Measurements from ENCODE around the gene SPATA1. TPM values are rescaled to one million over a fixed set of nuclear protein-coding genes. Genes with fewer than 3 reads are reported as not detected.
A peak's percentile ranks its signal among the peaks of the same experiment; 100 is the strongest.
"Not testable (repeated sequence)": the region's sequence is repeated elsewhere in the genome, so short reads cannot be mapped to it uniquely, and the experiment has no call there.

SPATA1 gene
- total RNA-seq, 2 donors from 2014 or later, result 1.0 to 2.6 TPM

GRCh38 chr1:84581648-84582047, 75.5 kb downstream of the SPATA1 start:
- intact Hi-C loops (cut with DNase I), result no loop called here
- no peak for DNase-seq (ENCODE audit: low spot score)

- intact Hi-C loops (cut with DNase I), result no loop called here
- no peak for DNase-seq (ENCODE audit: low spot score)
Observed at GRCh38 chr1:84582802-84583587, 76.8 kb downstream of the SPATA1 start.

- intact Hi-C loops (cut with DNase I), result no loop called here
- no peak for DNase-seq (ENCODE audit: low spot score)
Observed at GRCh38 chr1:84583648-84584047, 77.5 kb downstream of the SPATA1 start.

GRCh38 chr1:84584126-84584525, 77.9 kb downstream of the SPATA1 start:
- intact Hi-C loops (cut with DNase I), result no loop called here
- no peak for DNase-seq (ENCODE audit: low spot score)

GRCh38 chr1:84585803-84586202, 79.6 kb downstream of the SPATA1 start:
- no peak for DNase-seq (ENCODE audit: low spot score)
- intact Hi-C loops (cut with DNase I), result no loop called here

- intact Hi-C loops (cut with DNase I), result no loop called here
- no peak for DNase-seq (ENCODE audit: low spot score)
Observed at GRCh38 chr1:84587099-84587498, 80.9 kb downstream of the SPATA1 start.

- DNase-seq (ENCODE audit: low spot score); intact Hi-C loops (cut with DNase I): not testable (repeated sequence)
Observed at GRCh38 chr1:84594959-84595358, 88.8 kb downstream of the SPATA1 start.

- DNase-seq (ENCODE audit: low spot score), result no peak
- intact Hi-C loops (cut with DNase I), result no loop called here
Observed at GRCh38 chr1:84597011-84597410, 90.8 kb downstream of the SPATA1 start.

GRCh38 chr1:84598418-84598817, 92.2 kb downstream of the SPATA1 start:
- no peak for DNase-seq (ENCODE audit: low spot score)
- intact Hi-C loops (cut with DNase I), result no loop called here

GRCh38 chr1:84598846-84599741, 92.9 kb downstream of the SPATA1 start:
- intact Hi-C loops (cut with DNase I), result no loop called here
- no peak for DNase-seq (ENCODE audit: low spot score)

- DNase-seq (ENCODE audit: low spot score), result no peak
- intact Hi-C loops (cut with DNase I), result loop anchor here in 1 of 2 donors (10.0 kb wide), 1 partner anchor 146 kb away; no protein-coding TSS in a partner anchor
Observed at GRCh38 chr1:84600796-84601195, 94.6 kb downstream of the SPATA1 start.

- intact Hi-C loops (cut with DNase I), result loop anchor here in 1 of 2 donors (10.0 kb wide), 1 partner anchor 148 kb away; no protein-coding TSS in a partner anchor
- DNase-seq (ENCODE audit: low spot score), result no peak
Observed at GRCh38 chr1:84603223-84603622, 97.0 kb downstream of the SPATA1 start.

GRCh38 chr1:84603941-84604830, 98.0 kb downstream of the SPATA1 start:
- peak; percentile 81 for DNase-seq (ENCODE audit: low spot score)
- intact Hi-C loops (cut with DNase I), result loop anchor here in 1 of 2 donors (10.0 kb wide), 1 partner anchor 149 kb away; no protein-coding TSS in a partner anchor

- no peak for DNase-seq (ENCODE audit: low spot score)
- intact Hi-C loops (cut with DNase I), result loop anchor here in 1 of 2 donors (10.0 kb wide), 1 partner anchor 150 kb away; no protein-coding TSS in a partner anchor
Observed at GRCh38 chr1:84605157-84605556, 99.0 kb downstream of the SPATA1 start.

GRCh38 chr1:84606977-84607376, 100.8 kb downstream of the SPATA1 start:
- intact Hi-C loops (cut with DNase I), result loop anchor here in 1 of 2 donors (10.0 kb wide), 1 partner anchor 152 kb away; no protein-coding TSS in a partner anchor
- no peak for DNase-seq (ENCODE audit: low spot score)

- DNase-seq (ENCODE audit: low spot score), result no peak
- intact Hi-C loops (cut with DNase I), result loop anchor here in 1 of 2 donors (10.0 kb wide), 1 partner anchor 156 kb away; no protein-coding TSS in a partner anchor
Observed at GRCh38 chr1:84611091-84611490, 104.9 kb downstream of the SPATA1 start.

GRCh38 chr1:84611796-84612195, 105.6 kb downstream of the SPATA1 start:
- intact Hi-C loops (cut with DNase I), result loop anchor here in 1 of 2 donors (10.0 kb wide), 1 partner anchor 157 kb away; no protein-coding TSS in a partner anchor

GRCh38 chr1:84613026-84613425, 106.8 kb downstream of the SPATA1 start:
- intact Hi-C loops (cut with DNase I), result loop anchor here in 1 of 2 donors (10.0 kb wide), 1 partner anchor 158 kb away; no protein-coding TSS in a partner anchor
- DNase-seq (ENCODE audit: low spot score), result no peak

More at GRCh38 chr1:84611796-84612195, 105.6 kb downstream of the SPATA1 start:
- DNase-seq (ENCODE audit: low spot score), result no peak

- intact Hi-C loops (cut with DNase I), result loop anchor here in 1 of 2 donors (10.0 kb wide), 1 partner anchor 159 kb away; no protein-coding TSS in a partner anchor
- DNase-seq (ENCODE audit: low spot score), result no peak
Observed at GRCh38 chr1:84613887-84614286, 107.7 kb downstream of the SPATA1 start.

All from posterior vena cava (tissue), 2 donors.